Thyroid gland (tissue), 4 donors: ENCODE measurements around the gene ANKRD29.

Experiments used
- POLR2A ChIP-seq, 2 donors: fragments of 450-650 bp; IDR thresholded peaks; one replicate each; pipeline ENCODE4 v1.6.1; 2017; ENCODE audit warnings: antibody characterized with exemption in 2 of 2, mild to moderate bottlenecking in 2 of 2, moderate library complexity in 1 of 2
- TF ChIP-seq, protein P1 (sequence below), 6 experiments: fragments of 200-600 bp in 3 of 6; fragments of 450-650 bp in 3 of 6; sonication (generic) in 3 of 6; IDR thresholded peaks; one replicate each; pipeline ENCODE4 v1.5.1; 2016 to 2019; ENCODE audit warnings: antibody characterized with exemption in 6 of 6, mild to moderate bottlenecking in 2 of 6, inconsistent platforms in 1 of 6, moderate library complexity in 1 of 6

DNA sequence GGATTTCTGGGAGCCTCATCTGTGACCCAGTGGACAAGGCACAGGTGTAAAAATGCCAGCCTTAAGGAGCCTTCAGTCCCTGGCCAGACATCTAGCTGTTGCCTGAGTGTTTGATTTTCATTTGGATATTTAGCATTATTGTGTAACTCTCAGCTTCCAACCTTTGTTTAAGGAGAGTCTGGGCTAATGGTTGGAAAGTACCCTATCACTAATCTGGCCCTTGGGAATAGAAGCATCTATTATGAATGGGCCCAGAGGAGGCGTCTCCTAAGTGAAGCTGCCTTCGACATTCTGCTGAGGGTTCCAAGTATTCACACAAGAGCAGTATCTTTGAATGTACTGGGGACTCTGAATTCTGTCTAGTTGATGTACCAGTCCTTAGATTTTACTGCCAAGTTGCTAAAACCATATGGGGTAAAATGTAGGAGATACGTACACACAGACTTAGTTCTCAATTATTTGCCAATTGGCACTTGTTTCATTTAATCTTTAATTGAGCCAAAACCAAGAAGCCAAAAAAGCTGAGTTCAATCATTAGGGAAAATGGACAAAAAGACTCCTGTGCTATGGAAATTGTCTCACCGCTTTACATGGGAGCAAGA, 7.2 kb upstream of the ANKRD29 start:
- TF ChIP-seq, protein P1, sequence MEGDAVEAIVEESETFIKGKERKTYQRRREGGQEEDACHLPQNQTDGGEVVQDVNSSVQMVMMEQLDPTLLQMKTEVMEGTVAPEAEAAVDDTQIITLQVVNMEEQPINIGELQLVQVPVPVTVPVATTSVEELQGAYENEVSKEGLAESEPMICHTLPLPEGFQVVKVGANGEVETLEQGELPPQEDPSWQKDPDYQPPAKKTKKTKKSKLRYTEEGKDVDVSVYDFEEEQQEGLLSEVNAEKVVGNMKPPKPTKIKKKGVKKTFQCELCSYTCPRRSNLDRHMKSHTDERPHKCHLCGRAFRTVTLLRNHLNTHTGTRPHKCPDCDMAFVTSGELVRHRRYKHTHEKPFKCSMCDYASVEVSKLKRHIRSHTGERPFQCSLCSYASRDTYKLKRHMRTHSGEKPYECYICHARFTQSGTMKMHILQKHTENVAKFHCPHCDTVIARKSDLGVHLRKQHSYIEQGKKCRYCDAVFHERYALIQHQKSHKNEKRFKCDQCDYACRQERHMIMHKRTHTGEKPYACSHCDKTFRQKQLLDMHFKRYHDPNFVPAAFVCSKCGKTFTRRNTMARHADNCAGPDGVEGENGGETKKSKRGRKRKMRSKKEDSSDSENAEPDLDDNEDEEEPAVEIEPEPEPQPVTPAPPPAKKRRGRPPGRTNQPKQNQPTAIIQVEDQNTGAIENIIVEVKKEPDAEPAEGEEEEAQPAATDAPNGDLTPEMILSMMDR (IDR thresholded peaks at IDR 0.05): no peak
- no peak for TF ChIP-seq POLR2A (IDR thresholded peaks at IDR 0.05)
